Measurements from ENCODE around the gene CERS3. TPM values are rescaled to one million over a fixed set of nuclear protein-coding genes. Genes with fewer than 3 reads are reported as not detected.

Gene CERS3
- polyA plus RNA-seq, 1 donor (not counting 4 experiments of a cell fraction or from before 2014, with no cell fraction given) = 23.5 TPM

GRCh38 chr15:100537331-100537730 lies 8.6 kb upstream of the CERS3 start:
- Histone ChIP-seq H3K4me3 (ENCODE audit: control insufficient read depth in 2 of 3, extremely low read depth in 1 of 3, insufficient read depth in 2 of 3, low read depth in 1 of 3, low read length in 3 of 3) (no peak overlapping the region), H3K4me2 (ENCODE audit: control insufficient read depth, extremely low read depth, insufficient read depth, low read depth, low read length) (no peak overlapping the region), H3K4me1 (ENCODE audit: control insufficient read depth, extremely low read depth, insufficient read depth, low read length) (peaks cover 17% of the 10 kb centered on the region), H3K36me3 (ENCODE audit: control insufficient read depth in 2 of 2, extremely low read depth in 1 of 2, insufficient read depth in 2 of 2, low read length in 2 of 2) (no peaks in the 10 kb centered on the region), H2AFZ (ENCODE audit: control insufficient read depth, low read length) (no peak overlapping the region), H3K9ac (ENCODE audit: control insufficient read depth, extremely low read depth, insufficient read depth, low read length) (no peak overlapping the region), H3K9me1 (ENCODE audit: control insufficient read depth, extremely low read depth, insufficient read depth, low read length) (no peaks in the 10 kb centered on the region), H3K27me3 (ENCODE audit: control insufficient read depth, extremely low read depth, insufficient read depth, low read length) (no peaks in the 10 kb centered on the region), H3K27ac (ENCODE audit: control insufficient read depth, insufficient read depth, low read length) (peak overlapping the region; percentile 38), H4K20me1 (ENCODE audit: control insufficient read depth, extremely low read depth, insufficient read depth, low read length) (no peaks in the 10 kb centered on the region), H3K9me3 (ENCODE audit: control insufficient read depth, low read depth, low read length) (no peaks in the 10 kb centered on the region), H3K79me2 (ENCODE audit: control insufficient read depth, insufficient read depth, low read length) (no peaks in the 10 kb centered on the region)
- TF ChIP-seq EZH2 (IDR thresholded peaks at IDR 0.05; ENCODE audit: low read length) (no peak), CTCF (optimal IDR thresholded peaks at IDR 0.05 in 1 of 3, IDR thresholded peaks at IDR 0.05 in 1 of 3, conservative IDR thresholded peaks at IDR 0.05 in 1 of 3; ENCODE audit: extremely low read depth in 1 of 3, insufficient read depth in 2 of 3, low read length in 3 of 3) (no peak)
- DNase-seq (ENCODE audit: low read depth, low spot score) (no peak), FAIRE-seq (no peak)
- dilution Hi-C loops (cut with MboI; ENCODE audit: extremely low pct_ligation_motif_present, low sequenced_read_pairs) = no loop called here

- no peak for FAIRE-seq
- no peaks in the 10 kb centered on the region for H4K20me1 ChIP-seq (ENCODE audit: control insufficient read depth, extremely low read depth, insufficient read depth, low read length)
These were observed 8.0 kb upstream of the CERS3 start for GRCh38 chr15:100536733-100537132.

More at GRCh38 chr15:100536733-100537132, 8.0 kb upstream of the CERS3 start:
- no peaks in the 10 kb centered on the region for H3K9me1 ChIP-seq (ENCODE audit: control insufficient read depth, extremely low read depth, insufficient read depth, low read length)
- no peaks in the 10 kb centered on the region for H3K79me2 ChIP-seq (ENCODE audit: control insufficient read depth, insufficient read depth, low read length)
- dilution Hi-C loops (cut with MboI; ENCODE audit: extremely low pct_ligation_motif_present, low sequenced_read_pairs) = no loop called here
- no peak overlapping the region for H3K4me3 ChIP-seq (ENCODE audit: control insufficient read depth in 2 of 3, extremely low read depth in 1 of 3, insufficient read depth in 2 of 3, low read depth in 1 of 3, low read length in 3 of 3)
- TF ChIP-seq EZH2 (IDR thresholded peaks at IDR 0.05; ENCODE audit: low read length) = no peak
- no peak for TF ChIP-seq CTCF (optimal IDR thresholded peaks at IDR 0.05 in 1 of 3, IDR thresholded peaks at IDR 0.05 in 1 of 3, conservative IDR thresholded peaks at IDR 0.05 in 1 of 3; ENCODE audit: extremely low read depth in 1 of 3, insufficient read depth in 2 of 3, low read length in 3 of 3)
- H3K9ac ChIP-seq (ENCODE audit: control insufficient read depth, extremely low read depth, insufficient read depth, low read length) = no peak overlapping the region
- H3K9me3 ChIP-seq (ENCODE audit: control insufficient read depth, low read depth, low read length) = no peaks in the 10 kb centered on the region
- peaks cover 14% of the 10 kb centered on the region for H3K4me1 ChIP-seq (ENCODE audit: control insufficient read depth, extremely low read depth, insufficient read depth, low read length)
- H2AFZ ChIP-seq (ENCODE audit: control insufficient read depth, low read length) = no peak overlapping the region
- no peak overlapping the region for H3K4me2 ChIP-seq (ENCODE audit: control insufficient read depth, extremely low read depth, insufficient read depth, low read depth, low read length)
- H3K36me3 ChIP-seq (ENCODE audit: control insufficient read depth in 2 of 2, extremely low read depth in 1 of 2, insufficient read depth in 2 of 2, low read length in 2 of 2) = no peaks in the 10 kb centered on the region
- no peaks in the 10 kb centered on the region for H3K27me3 ChIP-seq (ENCODE audit: control insufficient read depth, extremely low read depth, insufficient read depth, low read length)
- DNase-seq (ENCODE audit: low read depth, low spot score) = no peak
- peak overlapping the region; percentile 38 for H3K27ac ChIP-seq (ENCODE audit: control insufficient read depth, insufficient read depth, low read length)
